ENCODE data around the gene SETSIP.

DNA sequence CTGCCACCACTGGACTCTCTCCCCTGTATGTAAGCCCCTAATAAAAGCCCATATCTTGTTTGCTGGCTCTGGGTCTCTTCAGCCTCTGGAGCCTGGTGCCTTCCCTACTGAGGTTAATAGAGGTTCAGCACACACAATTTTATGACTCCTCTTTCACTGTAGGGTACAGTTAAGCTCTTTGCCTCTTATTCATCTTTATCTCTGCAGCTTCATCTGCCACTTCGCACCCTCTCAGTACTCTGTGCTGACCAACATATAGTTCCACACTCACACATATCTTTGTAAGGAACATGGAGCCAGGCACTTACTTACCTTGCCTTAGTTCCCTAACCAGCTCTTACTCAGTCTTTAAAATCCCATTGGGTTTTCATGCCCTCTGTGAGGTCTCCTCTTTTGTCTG, 9.4 kb upstream of the SETSIP start:
- TF ChIP-seq POLR2AphosphoS5 (IDR thresholded peaks at IDR 0.05; ENCODE audit: low read depth, low read length) (no peak), POLR2A (IDR thresholded peaks at IDR 0.05; ENCODE audit: low read depth, low read length) (no peak)
